ENCODE results near the gene NPPA.
A peak's percentile ranks its signal among the peaks of the same experiment; 100 is the strongest.

- no peak for TF ChIP-seq MEF2A (IDR thresholded peaks at IDR 0.05; ENCODE audit: insufficient read depth, low read depth, low read length)
- no peak for TF ChIP-seq MAX (IDR thresholded peaks at IDR 0.05; ENCODE audit: low read depth, low read length)
- no peak for TF ChIP-seq POLR2A (IDR thresholded peaks at IDR 0.05; ENCODE audit: low read depth, low read length)
- peak; percentile 87 for TF ChIP-seq REST (IDR thresholded peaks at IDR 0.05; ENCODE audit: low read depth, low read length)
- no peak for TF ChIP-seq BHLHE40 (IDR thresholded peaks at IDR 0.05; ENCODE audit: borderline replicate concordance in 1 of 2, low read depth in 2 of 2, low read length in 1 of 2)
- no peak for TF ChIP-seq POLR2AphosphoS2 (IDR thresholded peaks at IDR 0.05; ENCODE audit: low read depth, low read length)
- TF ChIP-seq YY1 (IDR thresholded peaks at IDR 0.05; ENCODE audit: low read depth, low read length), result no peak
- TF ChIP-seq CTCF (IDR thresholded peaks at IDR 0.05 in 2 of 3, conservative IDR thresholded peaks at IDR 0.05 in 1 of 3; ENCODE audit: control insufficient read depth in 2 of 3, extremely low read depth in 1 of 3, insufficient read depth in 1 of 3, low read depth in 3 of 3, low read length in 3 of 3), result no peak
- no peak for TF ChIP-seq TCF12 (IDR thresholded peaks at IDR 0.05; ENCODE audit: low read depth, low read length)
- TF ChIP-seq MXI1 (IDR thresholded peaks at IDR 0.05; ENCODE audit: low read depth, low read length), result no peak
- TF ChIP-seq ZNF274 (IDR thresholded peaks at IDR 0.05; ENCODE audit: insufficient read depth, insufficient read length), result no peak
- TF ChIP-seq ZBTB4 (CRISPR knock-in tag; IDR thresholded peaks at IDR 0.05), result no peak
Observed at GRCh38 chr1:11845641-11846335, 1.8 kb downstream of the NPPA start.

All from GM12878 (cell line).